B cell (primary cell): ENCODE measurements around the gene MBOAT1. TPM values are rescaled to one million over a fixed set of nuclear protein-coding genes. Genes with fewer than 3 reads are reported as not detected.

ENCODE experiments used
- ATAC-seq: fragments of 200-7000 bp; cut with Tn5 transposase; one replicate; pipeline ENCODE4 v1.10.0; 2021; ENCODE audit warnings: low read depth, mild to moderate bottlenecking, moderate number of reproducible peaks, moderate library complexity
- CTCF ChIA-PET: fragments of 350-600 bp; sonication (Branson Sonifier 250); formaldehyde crosslinking; loops from one replicate; lab custom pipeline; 2021; ENCODE audit warnings: antibody characterized with exemption, inconsistent platforms; lab: Charles Lee
- POLR2A ChIA-PET: fragments of 350-600 bp; sonication (Branson Sonifier 250); formaldehyde crosslinking; loops from one replicate; lab custom pipeline; 2021; ENCODE audit warnings: antibody characterized with exemption; lab: Charles Lee
- DNase-seq: peaks from one replicate; pipeline ENCODE4 v3.0.0; 2013
- H2AFZ ChIP-seq: 2 replicates; pipeline ENCODE4 v1.6.1; 2012; ENCODE audit warnings: mild to moderate bottlenecking, low read depth, low read length; ENCODE audit not compliant: insufficient read depth, poor library complexity, severe bottlenecking
- H3K27ac ChIP-seq, 2 donors: 1 replicate in 1 of 2; 2 replicates in 1 of 2; pipeline ENCODE4 v1.5.1; 2012 to 2013; ENCODE audit warnings: low read length in 2 of 2, mild to moderate bottlenecking in 2 of 2, moderate library complexity in 1 of 2
- H3K27me3 ChIP-seq, 4 experiments: fragments of 200-600 bp in 1 of 4; sonication (generic) in 1 of 4; replicated peaks in 1 of 4; 1 replicate in 2 of 4; 2 replicates in 2 of 4; pipeline versions ENCODE4 v1.6.1 to v1.7.0; 2013 to 2016; ENCODE audit warnings: low read length in 3 of 4, mild to moderate bottlenecking in 2 of 4, mixed read lengths in 1 of 4, moderate library complexity in 1 of 4; ENCODE audit not compliant: insufficient read depth in 4 of 4, control insufficient read depth in 3 of 4; ENCODE audit errors: control extremely low read depth in 1 of 4
- H3K36me3 ChIP-seq, 2 experiments: replicated peaks in 1 of 2; 1 replicate in 1 of 2; 2 replicates in 1 of 2; pipeline versions ENCODE4 v1.6.1 to v1.7.1; 2013; ENCODE audit warnings: low read length in 1 of 2; ENCODE audit not compliant: insufficient read depth in 2 of 2, control insufficient read depth in 1 of 2; ENCODE audit errors: control extremely low read depth in 1 of 2, extremely low read depth in 1 of 2
- H3K4me1 ChIP-seq, 2 donors: fragments of 200-600 bp in 1 of 2; sonication (generic) in 1 of 2; 1 replicate in 1 of 2; 2 replicates in 1 of 2; pipeline versions ENCODE4 v1.5.1 to v1.6.1; 2013 to 2017; ENCODE audit warnings: low read length in 2 of 2; ENCODE audit not compliant: control insufficient read depth in 2 of 2, insufficient read depth in 2 of 2
- H3K4me2 ChIP-seq: replicated peaks from 2 replicates; pipeline ENCODE3; 2012; ENCODE audit warnings: mild to moderate bottlenecking, low read depth, low read length; ENCODE audit not compliant: poor library complexity, severe bottlenecking
- H3K4me3 ChIP-seq, 5 experiments: fragments of 200-600 bp in 1 of 5; sonication (generic) in 1 of 5; 1 replicate in 3 of 5; 2 replicates in 2 of 5; pipeline versions ENCODE4 v1.5.1 to v1.7.0; 2011 to 2016; ENCODE audit warnings: low read length in 4 of 5, mild to moderate bottlenecking in 4 of 5, low read depth in 2 of 5, control low read depth in 1 of 5, moderate library complexity in 1 of 5; ENCODE audit not compliant: insufficient read depth in 1 of 5; ENCODE audit errors: control extremely low read depth in 1 of 5, extremely low read depth in 1 of 5
- H3K79me2 ChIP-seq: fragments of 200-600 bp; sonication (generic); one replicate; pipeline ENCODE4 v1.6.0; 2016; ENCODE audit warnings: low read length; ENCODE audit not compliant: control insufficient read depth, insufficient read depth
- H3K9ac ChIP-seq: fragments of 200-600 bp; sonication (generic); 2 replicates; pipeline ENCODE4 v1.6.1; 2017; ENCODE audit warnings: mild to moderate bottlenecking, low read length, moderate library complexity
- H3K9me3 ChIP-seq, 3 donors: one replicate each; pipeline versions ENCODE4 v1.6.1 to v1.7.1; 2013; ENCODE audit warnings: low read length in 2 of 3; ENCODE audit not compliant: control insufficient read depth in 2 of 3, insufficient read depth in 1 of 3; ENCODE audit errors: control extremely low read depth in 1 of 3
- H4K20me1 ChIP-seq: 2 replicates; pipeline ENCODE4 v1.6.0; 2012; ENCODE audit warnings: mild to moderate bottlenecking, low read length; ENCODE audit not compliant: insufficient read depth, control insufficient read depth, poor library complexity, severe bottlenecking
- H3K27ac Mint-ChIP-seq: one replicate; pipeline ENCODE4 v1.8.0; 2021; ENCODE audit warnings: mixed read lengths
- H3K27me3 Mint-ChIP-seq: one replicate; pipeline ENCODE4 v1.8.0; 2021; ENCODE audit warnings: mixed read lengths
- H3K4me1 Mint-ChIP-seq: one replicate; pipeline ENCODE4 v1.8.0; 2021; ENCODE audit warnings: mixed read lengths
- H3K4me3 Mint-ChIP-seq: one replicate; pipeline ENCODE4 v1.8.0; 2021; ENCODE audit warnings: mixed read lengths
- H3K9me3 Mint-ChIP-seq: one replicate; pipeline ENCODE4 v1.8.0; 2022; ENCODE audit warnings: mixed read lengths; ENCODE audit not compliant: insufficient read depth
- EZH2 ChIP-seq: IDR thresholded peaks from 2 replicates; pipeline ENCODE4 v1.6.1; 2012; ENCODE audit warnings: borderline replicate concordance, low read depth, mild to moderate bottlenecking, moderate library complexity, low read length; ENCODE audit not compliant: insufficient read depth, poor library complexity, severe bottlenecking
- WGBS: methylation state at CpG from one replicate; pipeline ENCODE4 v1.1.5; 2013; ENCODE audit warnings: missing lambda C conversion rate; ENCODE audit not compliant: insufficient coverage; 5-methylcytosine and 5-hydroxymethylcytosine counted together
- intact Hi-C: fragments of 100-400 bp; cut with micrococcal nuclease; formaldehyde crosslinking; loops from one replicate; pipeline ENCODE4 v1.10.0; 2022
- polyA plus RNA-seq: library from polyadenylated mRNA; depleted of rRNA; stranded (reverse); fragments of >200 nt; gene quantifications from 2 replicates; pipeline ENCODE4 v1.2.3, GENCODE V29; 2012
- total RNA-seq, 2 donors: library from RNA; stranded (reverse); fragments of 120-200 nt in 1 of 2; gene quantifications; 1 replicate in 1 of 2; 2 replicates in 1 of 2; pipeline versions ENCODE4 v1.2.3 to v1.2.4, GENCODE V29; 2013 to 2022
- TF ChIP-seq, protein P1 (sequence below): fragments of 200-600 bp; IDR thresholded peaks from one replicate; pipeline ENCODE4 v1.8.0; 2022; ENCODE audit warnings: antibody characterized with exemption, mild to moderate bottlenecking

Gene MBOAT1
- total and polyA plus RNA-seq, 2 donors (not counting 1 experiment from before 2014, with no cell fraction given), result 5.4 to 8.1 TPM

DNA sequence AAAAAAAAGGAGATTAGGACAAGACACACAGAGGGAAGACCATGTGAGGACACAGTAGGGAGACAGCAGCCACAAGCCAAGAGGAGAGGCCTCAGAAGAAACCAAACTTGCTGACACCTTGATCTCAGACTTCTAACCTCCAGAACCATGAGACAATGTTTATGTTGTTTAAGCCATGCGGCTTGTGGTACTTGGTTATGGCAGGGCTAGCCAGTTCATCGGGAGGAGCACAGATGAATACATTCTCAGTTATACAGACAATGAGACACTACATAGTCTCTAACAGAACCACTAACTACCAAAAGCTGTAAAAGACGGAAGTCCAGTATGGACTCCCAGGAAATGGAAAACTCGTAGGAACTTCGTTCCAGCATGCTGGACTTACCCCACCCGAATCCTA lies 116.8 kb downstream of the MBOAT1 start:
- 94% methylated on average over 5 of the region's 6 CpGs for WGBS
- Histone ChIP-seq H3K4me1 (no peaks in the 10 kb centered on the region), H3K9ac (no peak overlapping the region), H3K4me3 (no peak overlapping the region), H3K9me3 (no peaks in the 10 kb centered on the region), H3K27ac (no peak overlapping the region), H3K4me2 (no peak overlapping the region), H3K79me2 (no peaks in the 10 kb centered on the region), H4K20me1 (no peaks in the 10 kb centered on the region), H3K36me3 (no peaks in the 10 kb centered on the region), H2AFZ (no peak overlapping the region), H3K27me3 (no peaks in the 10 kb centered on the region)
- Mint-ChIP-seq H3K4me3 (no peak overlapping the region), H3K9me3 (no peaks in the 10 kb centered on the region), H3K4me1 (no peaks in the 10 kb centered on the region), H3K27me3 (no peaks in the 10 kb centered on the region), H3K27ac (no peak overlapping the region)
- ChIA-PET POLR2A (no interaction called here), CTCF (no interaction called here)
- intact Hi-C loops, result no loop called here
- DNase-seq (no peak), ATAC-seq (no peak)
- TF ChIP-seq EZH2, result no peak
- TF ChIP-seq, protein P1, sequence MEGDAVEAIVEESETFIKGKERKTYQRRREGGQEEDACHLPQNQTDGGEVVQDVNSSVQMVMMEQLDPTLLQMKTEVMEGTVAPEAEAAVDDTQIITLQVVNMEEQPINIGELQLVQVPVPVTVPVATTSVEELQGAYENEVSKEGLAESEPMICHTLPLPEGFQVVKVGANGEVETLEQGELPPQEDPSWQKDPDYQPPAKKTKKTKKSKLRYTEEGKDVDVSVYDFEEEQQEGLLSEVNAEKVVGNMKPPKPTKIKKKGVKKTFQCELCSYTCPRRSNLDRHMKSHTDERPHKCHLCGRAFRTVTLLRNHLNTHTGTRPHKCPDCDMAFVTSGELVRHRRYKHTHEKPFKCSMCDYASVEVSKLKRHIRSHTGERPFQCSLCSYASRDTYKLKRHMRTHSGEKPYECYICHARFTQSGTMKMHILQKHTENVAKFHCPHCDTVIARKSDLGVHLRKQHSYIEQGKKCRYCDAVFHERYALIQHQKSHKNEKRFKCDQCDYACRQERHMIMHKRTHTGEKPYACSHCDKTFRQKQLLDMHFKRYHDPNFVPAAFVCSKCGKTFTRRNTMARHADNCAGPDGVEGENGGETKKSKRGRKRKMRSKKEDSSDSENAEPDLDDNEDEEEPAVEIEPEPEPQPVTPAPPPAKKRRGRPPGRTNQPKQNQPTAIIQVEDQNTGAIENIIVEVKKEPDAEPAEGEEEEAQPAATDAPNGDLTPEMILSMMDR, result no peak

DNA sequence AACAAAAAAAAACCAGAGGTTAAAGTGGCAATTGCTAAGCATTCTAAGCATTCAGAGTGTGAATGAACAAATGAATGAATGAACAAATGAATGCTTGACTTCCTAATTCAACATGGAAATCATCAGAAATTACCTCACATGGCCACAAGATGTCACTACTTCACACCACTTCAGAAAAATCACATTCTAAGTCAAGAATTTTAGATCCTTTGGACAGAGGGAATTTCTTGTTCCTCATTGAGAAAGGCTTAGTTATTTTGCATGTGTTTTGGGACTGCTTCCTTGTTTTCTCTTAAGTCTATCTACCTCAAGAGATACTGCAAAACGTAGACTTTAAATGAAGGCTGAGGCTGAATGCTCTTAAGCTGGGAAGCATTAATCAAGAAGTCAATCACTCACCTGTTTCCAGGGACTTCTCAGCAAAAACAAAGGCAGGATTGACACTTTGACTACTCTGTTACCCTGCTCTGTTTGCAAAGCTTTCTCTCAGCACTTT lies 120.2 kb downstream of the MBOAT1 start:
- Histone ChIP-seq H3K4me3 (no peak overlapping the region), H3K27ac (no peak overlapping the region), H4K20me1 (no peaks in the 10 kb centered on the region), H3K4me2 (no peak overlapping the region), H3K27me3 (no peaks in the 10 kb centered on the region), H3K9me3 (peaks cover 0 to 3% (median 0%) of the 10 kb centered on the region in 3 donors), H3K9ac (no peak overlapping the region), H3K79me2 (no peaks in the 10 kb centered on the region), H2AFZ (no peak overlapping the region), H3K4me1 (no peaks in the 10 kb centered on the region), H3K36me3 (no peaks in the 10 kb centered on the region)
- 50% methylated on average over 1 of the region's 1 CpG for WGBS
- Mint-ChIP-seq H3K4me3 (no peak overlapping the region), H3K27ac (no peak overlapping the region), H3K9me3 (peaks cover 2% of the 10 kb centered on the region), H3K27me3 (no peaks in the 10 kb centered on the region), H3K4me1 (no peaks in the 10 kb centered on the region)
- ChIA-PET CTCF (interaction anchor here (0.7 to 2.3 kb wide), 6 partner anchors 18 to 436 kb away, joined by 3 to 19 read pairs (median 4); no protein-coding TSS in a partner anchor), POLR2A (no interaction called here)
- DNase-seq (peak; percentile 37), ATAC-seq (no peak)
- intact Hi-C loops, result no loop called here
- no peak for TF ChIP-seq EZH2
- TF ChIP-seq, protein P1, result peak; percentile 83
